K562 (cell line): ENCODE results near the gene CSTPP1. TPM values are rescaled to one million over a fixed set of nuclear protein-coding genes. Genes with fewer than 3 reads are reported as not detected.

Source experiments
- ATAC-seq: fragments of 200-7000 bp; cut with Tn5 transposase; 3 replicates; pipeline ENCODE4 v1.9.1; 2020; ENCODE audit warnings: moderate library complexity
- BruUV-seq: library from RNA; stranded (reverse); fragments of 400-500 nt; replicated peaks from 2 replicates; lab custom pipeline; 2021; lab: Mats Ljungman, UMichigan
- CTCF ChIA-PET: fragments of 300-600 bp; formaldehyde crosslinking; extraction: SDS; loops from one replicate; lab custom pipeline; 2021; ENCODE audit warnings: low intra/inter-chr PET ratio; lab: Yijun Ruan, JAX
- POLR2A ChIA-PET: fragments of 300-600, 350-650 bp; sonication (Branson Sonifier 250); formaldehyde crosslinking; extraction: SDS; loops from one replicate; lab custom pipeline; 2021; ENCODE audit warnings: antibody characterized with exemption, inconsistent platforms; lab: Yijun Ruan, JAX
- DNase-seq, 4 experiments: peaks; one replicate each; pipeline versions ENCODE4 v3.0.0 to v3.0.0-alpha.2; 2011 to 2018; ENCODE audit warnings: low spot score in 3 of 4, mixed read lengths in 3 of 4; ENCODE audit errors: extremely low read depth in 1 of 4
- FAIRE-seq: peaks from 2 replicates; lab custom pipeline; 2011; peaks lifted over from hg19 to GRCh38; lab: Jason Lieb, UNC
- H2AFZ ChIP-seq: 2 replicates; pipeline ENCODE4 v1.6.0; 2011; ENCODE audit warnings: low read depth, low read length, control low read depth, inconsistent platforms
- H3K27ac ChIP-seq: fragments of 200-600 bp; 3 replicates; pipeline ENCODE4 v1.8.0; 2011; ENCODE audit warnings: low read depth, mild to moderate bottlenecking, control low read depth, inconsistent platforms, low read length, moderate library complexity, mixed read lengths; ENCODE audit errors: extremely low read depth
- H3K27me3 ChIP-seq, 2 experiments: fragments of 300-600 bp in 1 of 2; 2 replicates in 1 of 2; 3 replicates in 1 of 2; pipeline versions ENCODE4 v1.6.0 to v1.8.0; 2011; ENCODE audit warnings: inconsistent platforms in 2 of 2, low read length in 2 of 2, mild to moderate bottlenecking in 1 of 2, mixed read lengths in 1 of 2, moderate library complexity in 1 of 2; ENCODE audit not compliant: control insufficient read depth in 2 of 2, insufficient read depth in 2 of 2
- H3K36me3 ChIP-seq: fragments of 300-600 bp; 3 replicates; pipeline ENCODE4 v1.8.0; 2011; ENCODE audit warnings: mild to moderate bottlenecking, low read length, inconsistent platforms; ENCODE audit not compliant: control insufficient read depth, insufficient read depth
- H3K4me1 ChIP-seq, 2 experiments: fragments of 200-600 bp in 1 of 2; replicated peaks in 1 of 2; 2 replicates in 1 of 2; 3 replicates in 1 of 2; pipeline versions ENCODE4 v1.5.1 to v1.8.0; 2011; ENCODE audit warnings: inconsistent platforms in 2 of 2, low read length in 2 of 2, mild to moderate bottlenecking in 1 of 2, mixed read lengths in 1 of 2, moderate library complexity in 1 of 2; ENCODE audit not compliant: control insufficient read depth in 2 of 2, insufficient read depth in 2 of 2
- H3K4me2 ChIP-seq: 2 replicates; pipeline ENCODE4 v1.6.1; 2011; ENCODE audit warnings: low read length, control low read depth, inconsistent platforms, mixed read lengths; ENCODE audit not compliant: insufficient read depth
- H3K4me3 ChIP-seq: fragments of 200-600 bp; sonication (generic), shearing (Covaris generic); 2 replicates; pipeline ENCODE4 v1.5.1; 2016; ENCODE audit warnings: control low read depth, inconsistent platforms
- H3K79me2 ChIP-seq: fragments of 200-600 bp; 3 replicates; pipeline ENCODE4 v1.8.0; 2011; ENCODE audit warnings: low read length, inconsistent platforms; ENCODE audit not compliant: control insufficient read depth, insufficient read depth
- H3K9ac ChIP-seq, 2 experiments: 2 replicates each; pipeline versions ENCODE4 v1.6.0 to v1.6.1; 2011; ENCODE audit warnings: low read depth in 2 of 2, low read length in 2 of 2, control low read depth in 1 of 2, inconsistent platforms in 1 of 2, mild to moderate bottlenecking in 1 of 2, mixed read lengths in 1 of 2; ENCODE audit not compliant: insufficient read depth in 1 of 2
- H3K9me1 ChIP-seq: one replicate; pipeline ENCODE4 v1.6.0; 2011; ENCODE audit warnings: inconsistent platforms, mild to moderate bottlenecking, low read length, moderate library complexity; ENCODE audit not compliant: control insufficient read depth, insufficient read depth
- H3K9me3 ChIP-seq: replicated peaks from 2 replicates; pipeline ENCODE4 v1.5.1; 2011; ENCODE audit warnings: low read depth, low read length, inconsistent platforms; ENCODE audit not compliant: control insufficient read depth, insufficient read depth
- H4K20me1 ChIP-seq: replicated peaks from 2 replicates; pipeline ENCODE4 v1.6.1; 2011; ENCODE audit warnings: low read length, inconsistent platforms, mixed read lengths; ENCODE audit not compliant: control insufficient read depth, insufficient read depth
- BCLAF1 ChIP-seq, 2 experiments: fragments of 450-650 bp in 1 of 2; IDR thresholded peaks; 2 replicates each; pipeline ENCODE4 v1.6.1; 2011 to 2017; ENCODE audit warnings: low read depth in 2 of 2, antibody characterized with exemption in 1 of 2, borderline replicate concordance in 1 of 2, low read length in 1 of 2, mild to moderate bottlenecking in 1 of 2, mixed read lengths in 1 of 2; ENCODE audit not compliant: control insufficient read depth in 1 of 2
- BDP1 ChIP-seq: IDR thresholded peaks from 3 replicates; pipeline ENCODE4 v1.6.1; 2011; ENCODE audit not compliant: insufficient read length, insufficient read depth
- DDX20 ChIP-seq: fragments of 450-650 bp; IDR thresholded peaks from 2 replicates; pipeline ENCODE4 v1.6.1; 2016; ENCODE audit warnings: missing genetic modification characterization, low read depth, mild to moderate bottlenecking, missing compliant biosample characterization, moderate library complexity
- E2F4 ChIP-seq: sonication (generic); formaldehyde crosslinking; IDR thresholded peaks from 2 replicates; pipeline ENCODE4 v1.8.0; 2022; ENCODE audit warnings: mild to moderate bottlenecking, low read depth, missing genetic modification reagents
- E2F8 ChIP-seq: fragments of 450-650 bp; IDR thresholded peaks from 2 replicates; pipeline ENCODE4 v1.7.1; 2018; ENCODE audit warnings: mild to moderate bottlenecking, low read depth; ENCODE audit not compliant: partially characterized antibody
- NCOA1 ChIP-seq: fragments of 450-650 bp; IDR thresholded peaks from 2 replicates; pipeline ENCODE4 v1.6.1; 2016; ENCODE audit warnings: low read depth
- SNRNP70 ChIP-seq: fragments of 200-400 bp; formaldehyde crosslinking; optimal IDR thresholded peaks from 2 replicates; pipeline ENCODE3; 2017; ENCODE audit warnings: low read depth, low read length
- TCFL5 ChIP-seq: fragments of 250-450 bp; sonication (Bioruptor Pico); conservative IDR thresholded peaks from 2 replicates; pipeline ENCODE4 v1.6.1; 2021; ENCODE audit warnings: mild to moderate bottlenecking, moderate library complexity, matching md5 sums
- THRAP3 ChIP-seq: fragments of 450-650 bp; IDR thresholded peaks from 2 replicates; pipeline ENCODE4 v1.6.1; 2016; ENCODE audit warnings: mild to moderate bottlenecking, inconsistent platforms, borderline replicate concordance
- ZNF124 ChIP-seq: sonication (generic); formaldehyde crosslinking; IDR thresholded peaks from 2 replicates; pipeline ENCODE4 v1.8.1; 2022; ENCODE audit warnings: missing genetic modification reagents
- ZNF561 ChIP-seq: fragments of 450-650 bp; formaldehyde crosslinking; conservative IDR thresholded peaks from 2 replicates; pipeline ENCODE4 v1.4.0; 2020; ENCODE audit warnings: mild to moderate bottlenecking, moderate library complexity
- ZNF830 ChIP-seq: fragments of 250-450 bp; sonication (Bioruptor Pico); IDR thresholded peaks from 2 replicates; pipeline ENCODE4 v1.5.0; 2021; ENCODE audit warnings: mild to moderate bottlenecking
- ZZZ3 ChIP-seq: fragments of 450-650 bp; IDR thresholded peaks from 2 replicates; pipeline ENCODE4 v1.6.1; 2016; ENCODE audit warnings: antibody characterized with exemption, mild to moderate bottlenecking, moderate library complexity
- WGBS: fragments of 100-300 bp; shearing (Covaris generic); methylation state at CpG from one replicate; pipeline ENCODE4 v1.1.6; 2016; ENCODE audit warnings: low coverage, mixed read lengths; ENCODE audit not compliant: insufficient coverage; ENCODE audit errors: missing lambda C conversion rate; 5-methylcytosine and 5-hydroxymethylcytosine counted together
- in situ Hi-C: fragments of 300-500 bp; cut with MboI; formaldehyde crosslinking; loops from 4 replicates; pipeline ENCODE4 v1.15.0; 2018; ENCODE audit warnings: inconsistent platforms, mixed read lengths
- intact Hi-C: fragments of 100-400 bp; cut with micrococcal nuclease; formaldehyde crosslinking; loops from 2 replicates; pipeline ENCODE4 v1.14.2; 2022
- polyA plus RNA-seq, 8 experiments: library from polyadenylated mRNA; depleted of rRNA in 4 of 8; stranded (reverse) in 5 of 8; unstranded in 3 of 8; fragments of >200 nt; fragmentation: Nextera tagmentation in 2 of 8; fragmentation: Illumina TruSeq in 1 of 8; extraction: Ambion mirVana in 2 of 8; extraction: Trizol in 1 of 8; gene quantifications; 2 replicates each; pipeline versions ENCODE4 v1.2.1 to v1.2.3, GENCODE V29; 2011 to 2014; ENCODE audit warnings: inconsistent platforms in 1 of 8, missing spikeins in 1 of 8
- total RNA-seq, 7 experiments: library from RNA; depleted of rRNA in 6 of 7; stranded (reverse); fragments of >200 nt in 6 of 7; fragmentation: Illumina TruSeq in 2 of 7; extraction: Trizol in 2 of 7; gene quantifications; 2 replicates each; pipeline versions ENCODE4 v1.2.1 to v1.2.3, GENCODE V29; 2011 to 2021; ENCODE audit warnings: low replicate concordance in 1 of 7

Gene CSTPP1
- total and polyA plus RNA-seq, 9 of the 15 experiments (the other 6 are each of a cell fraction or from before 2014, with no cell fraction given): 6.5 to 17.8 (median 9.2) TPM

GRCh38 chr11:47182380-47182779 is 245.8 kb downstream of the CSTPP1 start:
- TF ChIP-seq TCFL5 (no peak), NCOA1 (no peak), DDX20 (no peak), SNRNP70 (no peak), E2F8 (no peak), ZZZ3 (no peak), BCLAF1 (IDR thresholded peaks at IDR 0.05; ENCODE audit: borderline replicate concordance in 1 of 2, control insufficient read depth in 1 of 2, low read depth in 2 of 2, low read length in 1 of 2) (no peak), BDP1 (no peak), THRAP3 (no peak), ZNF830 (CRISPR knock-in tag) (no peak), ZNF561 (no peak), E2F4 (CRISPR knock-in tag) (no peak), ZNF124 (CRISPR knock-in tag) (no peak)
- TF ChIP-seq, all 486 proteins: peak for 0
- Histone ChIP-seq H3K27ac (no peak overlapping the region), H4K20me1 (no peaks in the 10 kb centered on the region), H3K36me3 (peaks cover 8% of the 10 kb centered on the region; the same call in 2 of the 3 replicates), H3K9ac (peak overlapping the region in 1 of 2 experiments; percentile 18; a peak in 1 of 4 replicates), H2AFZ (no peak overlapping the region), H3K27me3 (0 out of 5 replicates have a peak, but pooled peaks cover 0 to 3% of the 10 kb centered on the region in 2 experiments), H3K4me2 (no peak overlapping the region), H3K79me2 (no peaks in the 10 kb centered on the region), H3K4me1 (peaks cover 15 to 54% of the 10 kb centered on the region in 2 experiments), H3K9me3 (no peaks in the 10 kb centered on the region), H3K9me1 (no peaks in the 10 kb centered on the region), H3K4me3 (no peak overlapping the region)
- FAIRE-seq (no peak), ATAC-seq (no peak), DNase-seq (no peak)
- 84% methylated on average over 11 of the region's 17 CpGs for WGBS
- in situ Hi-C loops: no loop called here
- no TSS peak for BruUV-seq
- POLR2A ChIA-PET: interaction anchor here (0.6 to 1.1 kb wide), 4 partner anchors 19 to 400 kb away, joined by 3 to 6 read pairs (median 3); partner anchors contain the start of gene PSMC3
- intact Hi-C loops: no loop called here
- CTCF ChIA-PET: no interaction called here
